Measurements from ENCODE around the gene CREBZF.

DNA sequence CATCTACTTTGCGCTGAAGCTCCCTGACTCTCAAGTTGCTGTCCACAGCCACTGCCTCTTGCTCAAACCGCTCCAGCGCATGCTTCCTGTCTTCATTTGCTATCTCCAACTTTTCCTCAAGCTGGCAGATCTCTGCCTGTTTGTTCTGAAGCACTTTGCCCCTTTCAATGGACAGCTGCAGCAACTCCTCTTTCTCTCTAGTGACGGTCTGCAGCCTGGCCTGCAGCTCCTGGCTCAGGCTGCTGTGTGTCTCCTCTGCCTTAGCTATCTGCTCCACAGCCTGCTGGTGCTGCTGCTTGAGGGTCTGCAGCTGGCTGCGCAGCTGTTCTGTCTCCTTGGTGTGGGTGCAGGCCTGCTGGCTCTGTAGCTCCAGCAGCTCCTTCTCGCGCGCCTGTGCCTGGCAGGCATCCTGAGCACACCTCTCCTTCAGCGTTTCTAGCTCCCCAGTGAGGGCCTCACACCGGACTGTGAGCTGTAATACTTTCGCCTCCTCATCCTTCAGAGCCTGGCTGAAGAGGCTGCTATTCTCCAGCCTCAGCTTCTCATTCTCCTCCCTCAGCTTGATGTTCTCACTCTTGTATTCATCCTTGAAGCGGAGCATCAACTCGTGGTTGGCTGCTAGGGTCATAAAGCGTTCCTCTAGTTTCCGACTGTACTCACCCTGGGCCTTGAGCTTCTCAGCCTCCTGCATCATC, 20.3 kb upstream of the CREBZF start:
- no peak for TF ChIP-seq POLR2A (IDR thresholded peaks at IDR 0.05; ENCODE audit: low read length)
- no peak for TF ChIP-seq GATA1 (IDR thresholded peaks at IDR 0.05; ENCODE audit: low read depth, low read length)

All from erythroblast (primary cell).